Measurements from ENCODE around the gene ATP11B. TPM values are rescaled to one million over a fixed set of nuclear protein-coding genes. Genes with fewer than 3 reads are reported as not detected.

ATP11B gene
- total and polyA plus RNA-seq, 9 of the 15 experiments (the other 6 are each of a cell fraction or from before 2014, with no cell fraction given), result 11.9 to 68.7 (median 41.8) TPM

GRCh38 chr3:182912474-182912873 is 119.2 kb downstream of the ATP11B start:
- Histone ChIP-seq H3K4me3 (no peak overlapping the region), H4K20me1 (replicated peaks; ENCODE audit: control insufficient read depth, insufficient read depth, low read length) (no peaks in the 10 kb centered on the region), H3K27ac (ENCODE audit: extremely low read depth, low read depth, low read length) (peak overlapping the region; percentile 20; the same call in 2 of the 3 replicates), H3K27me3 (ENCODE audit: control insufficient read depth in 2 of 2, insufficient read depth in 2 of 2, low read length in 2 of 2) (no peaks in the 10 kb centered on the region), H3K36me3 (ENCODE audit: control insufficient read depth, insufficient read depth, low read length) (peaks cover 37% of the 10 kb centered on the region), H3K9ac (ENCODE audit: insufficient read depth in 1 of 2, low read depth in 2 of 2, low read length in 2 of 2) (no peak overlapping the region), H3K4me1 (replicated peaks in 1 of 2; ENCODE audit: control insufficient read depth in 2 of 2, insufficient read depth in 2 of 2, low read length in 2 of 2) (peaks cover 4 to 20% of the 10 kb centered on the region in 2 experiments), H3K4me2 (ENCODE audit: insufficient read depth, low read length) (no peak overlapping the region), H3K79me2 (ENCODE audit: control insufficient read depth, insufficient read depth, low read length) (no peaks in the 10 kb centered on the region), H2AFZ (ENCODE audit: low read depth, low read length) (no peak overlapping the region), H3K9me1 (ENCODE audit: control insufficient read depth, insufficient read depth, low read length) (no peaks in the 10 kb centered on the region), H3K9me3 (replicated peaks; ENCODE audit: control insufficient read depth, insufficient read depth, low read depth, low read length) (no peaks in the 10 kb centered on the region)
- 57% methylated on average over 5 of the region's 5 CpGs for WGBS (ENCODE audit: insufficient coverage, low coverage, missing lambda C conversion rate)
- ChIA-PET POLR2A (no interaction called here), CTCF (ENCODE audit: low intra/inter-chr PET ratio) (no interaction called here)
- TF ChIP-seq MNT (conservative IDR thresholded peaks at IDR 0.05) (0 out of 4 replicates have a peak, but pooled peaks of 1 of the 2 experiments have one; percentile 14), TEAD4 (IDR thresholded peaks at IDR 0.05; ENCODE audit: low read length) (no peak), TEAD4 (CRISPR knock-in tag; IDR thresholded peaks at IDR 0.05; ENCODE audit: borderline replicate concordance) (no peak), ZNF592 (IDR thresholded peaks at IDR 0.05) (0 out of 2 replicates have a peak, but pooled peaks have one; percentile 15), FOXA3 (CRISPR knock-in tag; conservative IDR thresholded peaks at IDR 0.05 in 1 of 2, IDR thresholded peaks at IDR 0.05 in 1 of 2) (peak in 1 of 2 experiments; percentile 28; a peak in 1 of 4 replicates), FOXK2 (conservative IDR thresholded peaks at IDR 0.05 in 1 of 2, IDR thresholded peaks at IDR 0.05 in 1 of 2; ENCODE audit: low read depth in 2 of 2) (peak; percentile 45 to 61; a peak in 3 of 4 replicates), ZNF217 (CRISPR knock-in tag; IDR thresholded peaks at IDR 0.05) (no peak)
- in situ Hi-C loops (cut with MboI), result no loop called here
- intact Hi-C loops (cut with micrococcal nuclease), result loop anchor here (5.0 to 10.0 kb wide), 2 partner anchors 265 to 472 kb away; no protein-coding TSS in a partner anchor
- FAIRE-seq (peak; percentile 57), DNase-seq (ENCODE audit: extremely low read depth in 1 of 4, low spot score in 3 of 4) (peak in 2 of 4 experiments; percentile 22 to 42), ATAC-seq (peak; percentile 73)
- BruUV-seq (replicated peaks), result no TSS peak
